SJCRH30 (cell line): ENCODE results near the gene FRAT2. TPM values are rescaled to one million over a fixed set of nuclear protein-coding genes. Genes with fewer than 3 reads are reported as not detected.
A peak's percentile ranks its signal among the peaks of the same experiment; 100 is the strongest.
"Not testable (repeated sequence)": the region's sequence is repeated elsewhere in the genome, so short reads cannot be mapped to it uniquely, and the experiment has no call there.

ENCODE experiments used
- DNase-seq, 2 experiments: peaks; one replicate each; pipeline ENCODE4 v3.0.0-alpha.2; 2015 to 2020
- H3K27ac ChIP-seq: fragments of 250-450 bp; sonication (Bioruptor Pico); 2 replicates; pipeline ENCODE4 v1.5.1; 2020; ENCODE audit warnings: mild to moderate bottlenecking, moderate library complexity
- H3K27me3 ChIP-seq: fragments of 250-450 bp; sonication (Bioruptor Pico); 2 replicates; pipeline ENCODE4 v1.5.1; 2020; ENCODE audit warnings: mild to moderate bottlenecking, moderate library complexity
- H3K36me3 ChIP-seq: fragments of 250-450 bp; sonication (Bioruptor Pico); 2 replicates; pipeline ENCODE4 v1.5.1; 2020; ENCODE audit warnings: mild to moderate bottlenecking, moderate library complexity
- H3K4me1 ChIP-seq: fragments of 250-450 bp; sonication (Bioruptor Pico); 2 replicates; pipeline ENCODE4 v1.5.1; 2020; ENCODE audit warnings: mild to moderate bottlenecking, moderate library complexity
- H3K4me3 ChIP-seq: fragments of 250-450 bp; sonication (Bioruptor Pico); 2 replicates; pipeline ENCODE4 v1.5.1; 2020; ENCODE audit warnings: mild to moderate bottlenecking, moderate library complexity
- H3K9me3 ChIP-seq: fragments of 250-450 bp; sonication (Bioruptor Pico); replicated peaks from 2 replicates; pipeline ENCODE4 v1.5.1; 2020; ENCODE audit warnings: mild to moderate bottlenecking, moderate library complexity
- total RNA-seq: library from RNA; depleted of rRNA; stranded (reverse); fragments of >200 nt; shearing (Covaris generic); gene quantifications from 2 replicates; pipeline ENCODE4 v1.2.3, GENCODE V29; 2014

Gene FRAT2
- total RNA-seq, 1 experiment from 2014 or later = 21.6 TPM

- peaks cover 30% of the 10 kb centered on the region for H3K36me3 ChIP-seq
- H3K4me1 ChIP-seq = no peaks in the 10 kb centered on the region
- no peaks in the 10 kb centered on the region for H3K27me3 ChIP-seq
- DNase-seq = no peak
- H3K9me3 ChIP-seq = no peaks in the 10 kb centered on the region
- H3K4me3 ChIP-seq = no peak overlapping the region
- no peak overlapping the region for H3K27ac ChIP-seq
These were observed 27.9 kb upstream of the FRAT2 start for GRCh38 chr10:97362310-97363033.

GRCh38 chr10:97361537-97361901 lies 27.0 kb upstream of the FRAT2 start:
- H3K27ac ChIP-seq = no peak overlapping the region
- no peaks in the 10 kb centered on the region for H3K27me3 ChIP-seq
- no peaks in the 10 kb centered on the region for H3K9me3 ChIP-seq
- DNase-seq = no peak
- H3K4me3 ChIP-seq = no peak overlapping the region
- H3K4me1 ChIP-seq = no peaks in the 10 kb centered on the region
- H3K36me3 ChIP-seq = peaks cover 29% of the 10 kb centered on the region

- Histone ChIP-seq H3K4me1 (0 out of 2 replicates have a peak, but pooled peaks cover 4% of the 10 kb centered on the region), H3K9me3 (no peaks in the 10 kb centered on the region), H3K27ac (no peak overlapping the region), H3K36me3 (peaks cover 29% of the 10 kb centered on the region), H3K27me3 (no peaks in the 10 kb centered on the region), H3K4me3 (no peak overlapping the region)
- DNase-seq = no peak
These were observed 26.4 kb upstream of the FRAT2 start for GRCh38 chr10:97360705-97361536.

GRCh38 chr10:97358781-97359180 lies 24.3 kb upstream of the FRAT2 start:
- Histone ChIP-seq H3K27ac (no peak overlapping the region), H3K4me3 (no peak overlapping the region), H3K36me3 (peaks cover 33% of the 10 kb centered on the region), H3K9me3 (no peaks in the 10 kb centered on the region), H3K4me1 (0 out of 2 replicates have a peak, but pooled peaks cover 4% of the 10 kb centered on the region), H3K27me3 (no peaks in the 10 kb centered on the region)
- DNase-seq = no peak

GRCh38 chr10:97358349-97358748 lies 23.8 kb upstream of the FRAT2 start:
- Histone ChIP-seq H3K4me3 (no peak overlapping the region), H3K4me1 (0 out of 2 replicates have a peak, but pooled peaks cover 4% of the 10 kb centered on the region), H3K27me3 (no peaks in the 10 kb centered on the region), H3K36me3 (peaks cover 29% of the 10 kb centered on the region), H3K9me3 (no peaks in the 10 kb centered on the region), H3K27ac (no peak overlapping the region)
- no peak for DNase-seq

- Histone ChIP-seq H3K36me3 (peaks cover 29% of the 10 kb centered on the region), H3K4me3 (no peak overlapping the region)
- DNase-seq = no peak
These were observed 22.4 kb upstream of the FRAT2 start for GRCh38 chr10:97356918-97357317.

GRCh38 chr10:97356318-97356914 lies 21.9 kb upstream of the FRAT2 start:
- H3K9me3 ChIP-seq = no peaks in the 10 kb centered on the region
- H3K4me3 ChIP-seq = no peak overlapping the region
- peak overlapping the region; percentile 41; the same call in 1 of the 2 replicates for H3K27ac ChIP-seq
- peaks cover 32% of the 10 kb centered on the region for H3K36me3 ChIP-seq
- peak; percentile 27 to 42 for DNase-seq
- no peaks in the 10 kb centered on the region for H3K27me3 ChIP-seq
- H3K4me1 ChIP-seq = 0 out of 2 replicates have a peak, but pooled peaks cover 4% of the 10 kb centered on the region

More at GRCh38 chr10:97356918-97357317, 22.4 kb upstream of the FRAT2 start:
- Histone ChIP-seq H3K27me3 (no peaks in the 10 kb centered on the region), H3K4me1 (0 out of 2 replicates have a peak, but pooled peaks cover 4% of the 10 kb centered on the region), H3K27ac (peak overlapping the region; percentile 41; the same call in 1 of the 2 replicates), H3K9me3 (no peaks in the 10 kb centered on the region)

- Histone ChIP-seq H3K36me3 (peaks cover 33% of the 10 kb centered on the region), H3K27me3 (no peaks in the 10 kb centered on the region)
- DNase-seq = no peak
These were observed 21.0 kb upstream of the FRAT2 start for GRCh38 chr10:97355571-97355975.

GRCh38 chr10:97353945-97354344 lies 19.4 kb upstream of the FRAT2 start:
- H3K27me3 ChIP-seq = no peaks in the 10 kb centered on the region
- no peak overlapping the region for H3K27ac ChIP-seq
- H3K4me1 ChIP-seq = 0 out of 2 replicates have a peak, but pooled peaks cover 4% of the 10 kb centered on the region
- H3K4me3 ChIP-seq = no peak overlapping the region
- no peak for DNase-seq
- peaks cover 33% of the 10 kb centered on the region for H3K36me3 ChIP-seq
- H3K9me3 ChIP-seq = no peaks in the 10 kb centered on the region

More at GRCh38 chr10:97355571-97355975, 21.0 kb upstream of the FRAT2 start:
- no peak overlapping the region for H3K4me3 ChIP-seq
- H3K9me3 ChIP-seq = no peaks in the 10 kb centered on the region
- no peak overlapping the region for H3K27ac ChIP-seq
- 0 out of 2 replicates have a peak, but pooled peaks cover 4% of the 10 kb centered on the region for H3K4me1 ChIP-seq

- Histone ChIP-seq H3K27me3 (no peaks in the 10 kb centered on the region), H3K9me3 (no peaks in the 10 kb centered on the region), H3K27ac (no peak overlapping the region), H3K36me3 (peaks cover 4% of the 10 kb centered on the region), H3K4me1 (no peaks in the 10 kb centered on the region), H3K4me3 (no peak overlapping the region)
- DNase-seq = no peak
These were observed 15.4 kb upstream of the FRAT2 start for GRCh38 chr10:97349752-97350513.

GRCh38 chr10:97347317-97347716 lies 12.8 kb upstream of the FRAT2 start:
- Histone ChIP-seq H3K36me3 (0 out of 2 replicates have a peak, but pooled peaks cover 3% of the 10 kb centered on the region), H3K4me1 (no peaks in the 10 kb centered on the region), H3K27me3 (no peaks in the 10 kb centered on the region), H3K4me3 (no peak overlapping the region), H3K9me3 (no peaks in the 10 kb centered on the region), H3K27ac (no peak overlapping the region)
- DNase-seq = no peak

GRCh38 chr10:97343664-97344063 lies 9.1 kb upstream of the FRAT2 start:
- H3K9me3 ChIP-seq, H3K27me3 ChIP-seq, H3K27ac ChIP-seq, DNase-seq, H3K4me3 ChIP-seq, H3K4me1 ChIP-seq, H3K36me3 ChIP-seq: not testable (repeated sequence)

- H3K27me3 ChIP-seq = 0 out of 2 replicates have a peak, but pooled peaks cover 3% of the 10 kb centered on the region
- DNase-seq = no peak
These were observed 6.9 kb upstream of the FRAT2 start for GRCh38 chr10:97341416-97341815.

GRCh38 chr10:97338041-97338440 lies 3.5 kb upstream of the FRAT2 start:
- no peak overlapping the region for H3K4me3 ChIP-seq
- 0 out of 2 replicates have a peak, but pooled peaks cover 3% of the 10 kb centered on the region for H3K27me3 ChIP-seq
- peaks cover 7% of the 10 kb centered on the region for H3K4me1 ChIP-seq
- no peaks in the 10 kb centered on the region for H3K36me3 ChIP-seq
- H3K27ac ChIP-seq = no peak overlapping the region
- H3K9me3 ChIP-seq = no peaks in the 10 kb centered on the region
- DNase-seq = no peak

More at GRCh38 chr10:97341416-97341815, 6.9 kb upstream of the FRAT2 start:
- Histone ChIP-seq H3K4me1 (peaks cover 7% of the 10 kb centered on the region), H3K36me3 (no peaks in the 10 kb centered on the region), H3K9me3 (no peaks in the 10 kb centered on the region), H3K4me3 (no peak overlapping the region), H3K27ac (no peak overlapping the region)
